ENCODE data around the gene CLK2. TPM values are rescaled to one million over a fixed set of nuclear protein-coding genes. Genes with fewer than 3 reads are reported as not detected.

The CLK2 gene
- total RNA-seq, 2 donors from 2014 or later, result 26.9 to 50.7 TPM

- H3K27ac ChIP-seq, result peak overlapping the region; percentile 86 to 91
- ATAC-seq (ENCODE audit: insufficient number of reproducible peaks, low FRiP score, low read depth) (no peak), DNase-seq (ENCODE audit: low spot score) (no peak)
- H3K4me3 ChIP-seq, result peak overlapping the region; percentile 80
- no peaks in the 10 kb centered on the region for H3K9me3 ChIP-seq
- TF ChIP-seq, protein P1, sequence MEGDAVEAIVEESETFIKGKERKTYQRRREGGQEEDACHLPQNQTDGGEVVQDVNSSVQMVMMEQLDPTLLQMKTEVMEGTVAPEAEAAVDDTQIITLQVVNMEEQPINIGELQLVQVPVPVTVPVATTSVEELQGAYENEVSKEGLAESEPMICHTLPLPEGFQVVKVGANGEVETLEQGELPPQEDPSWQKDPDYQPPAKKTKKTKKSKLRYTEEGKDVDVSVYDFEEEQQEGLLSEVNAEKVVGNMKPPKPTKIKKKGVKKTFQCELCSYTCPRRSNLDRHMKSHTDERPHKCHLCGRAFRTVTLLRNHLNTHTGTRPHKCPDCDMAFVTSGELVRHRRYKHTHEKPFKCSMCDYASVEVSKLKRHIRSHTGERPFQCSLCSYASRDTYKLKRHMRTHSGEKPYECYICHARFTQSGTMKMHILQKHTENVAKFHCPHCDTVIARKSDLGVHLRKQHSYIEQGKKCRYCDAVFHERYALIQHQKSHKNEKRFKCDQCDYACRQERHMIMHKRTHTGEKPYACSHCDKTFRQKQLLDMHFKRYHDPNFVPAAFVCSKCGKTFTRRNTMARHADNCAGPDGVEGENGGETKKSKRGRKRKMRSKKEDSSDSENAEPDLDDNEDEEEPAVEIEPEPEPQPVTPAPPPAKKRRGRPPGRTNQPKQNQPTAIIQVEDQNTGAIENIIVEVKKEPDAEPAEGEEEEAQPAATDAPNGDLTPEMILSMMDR (IDR thresholded peaks at IDR 0.05), result no peak
- H3K36me3 ChIP-seq, result no peaks in the 10 kb centered on the region
- peaks cover 10 to 25% of the 10 kb centered on the region in 2 donors for H3K4me1 ChIP-seq (ENCODE audit: control insufficient read depth in 1 of 2, low read depth in 2 of 2)
- H3K27me3 ChIP-seq (replicated peaks; ENCODE audit: insufficient read depth), result no peaks in the 10 kb centered on the region
Observed at GRCh38 chr1:155320252-155320651, 46.9 kb upstream of the CLK2 start.

- no peaks in the 10 kb centered on the region for H3K9me3 ChIP-seq
- TF ChIP-seq, protein P1 (IDR thresholded peaks at IDR 0.05), result no peak
- no peak overlapping the region for H3K4me3 ChIP-seq
- DNase-seq (ENCODE audit: low spot score), result no peak
- ATAC-seq (ENCODE audit: insufficient number of reproducible peaks, low FRiP score, low read depth), result no peak
- H3K27ac ChIP-seq, result no peak overlapping the region
- peaks cover 10 to 20% of the 10 kb centered on the region in 2 donors for H3K4me1 ChIP-seq (ENCODE audit: control insufficient read depth in 1 of 2, low read depth in 2 of 2)
- no peaks in the 10 kb centered on the region for H3K27me3 ChIP-seq (replicated peaks; ENCODE audit: insufficient read depth)
- no peaks in the 10 kb centered on the region for H3K36me3 ChIP-seq
Observed at GRCh38 chr1:155319536-155319935, 46.2 kb upstream of the CLK2 start.

DNA sequence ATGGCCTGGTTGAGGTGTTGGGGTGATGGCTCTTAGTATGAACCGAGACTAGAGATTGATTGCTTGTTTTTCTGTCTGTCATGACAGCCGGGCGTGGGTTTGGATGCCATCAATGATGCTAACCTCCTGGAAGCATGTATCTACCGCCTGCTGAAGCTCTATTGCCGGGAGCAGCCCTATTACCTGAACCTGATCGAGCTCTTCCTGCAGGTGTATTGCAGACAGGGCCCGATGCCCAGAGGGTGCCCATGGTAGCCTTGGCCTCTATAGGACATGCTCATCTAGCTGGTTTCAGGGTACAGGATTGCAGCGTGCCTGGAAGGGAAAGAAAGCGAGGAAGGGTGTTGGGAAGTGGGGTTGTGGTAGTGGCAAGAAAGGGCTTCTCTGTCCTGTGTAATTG is 44.8 kb upstream of the CLK2 start:
- DNase-seq (ENCODE audit: low spot score), result no peak
- no peaks in the 10 kb centered on the region for H3K9me3 ChIP-seq
- peaks cover 4% of the 10 kb centered on the region for H3K36me3 ChIP-seq
- H3K4me3 ChIP-seq, result no peak overlapping the region
- H3K27ac ChIP-seq, result no peak overlapping the region
- H3K27me3 ChIP-seq (replicated peaks; ENCODE audit: insufficient read depth), result no peaks in the 10 kb centered on the region
- TF ChIP-seq, protein P1 (IDR thresholded peaks at IDR 0.05), result no peak
- ATAC-seq (ENCODE audit: insufficient number of reproducible peaks, low FRiP score, low read depth), result no peak
- H3K4me1 ChIP-seq (ENCODE audit: control insufficient read depth in 1 of 2, low read depth in 2 of 2), result peaks cover 10 to 20% of the 10 kb centered on the region in 2 donors

GRCh38 chr1:155316922-155317321 is 43.6 kb upstream of the CLK2 start:
- Histone ChIP-seq H3K4me1 (ENCODE audit: control insufficient read depth in 1 of 2, low read depth in 2 of 2) (peaks cover 6 to 15% of the 10 kb centered on the region in 2 donors), H3K4me3 (no peak overlapping the region), H3K36me3 (peaks cover 4% of the 10 kb centered on the region), H3K27ac (no peak overlapping the region), H3K27me3 (replicated peaks; ENCODE audit: insufficient read depth) (no peaks in the 10 kb centered on the region), H3K9me3 (no peaks in the 10 kb centered on the region)
- DNase-seq (ENCODE audit: low spot score), result no peak
- ATAC-seq (ENCODE audit: insufficient number of reproducible peaks, low FRiP score, low read depth), result no peak
- TF ChIP-seq, protein P1 (IDR thresholded peaks at IDR 0.05), result no peak

- no peaks in the 10 kb centered on the region for H3K27me3 ChIP-seq (replicated peaks; ENCODE audit: insufficient read depth)
- H3K9me3 ChIP-seq, result no peaks in the 10 kb centered on the region
- peaks cover 4% of the 10 kb centered on the region for H3K36me3 ChIP-seq
- H3K27ac ChIP-seq, result no peak overlapping the region
- peaks cover 3 to 19% of the 10 kb centered on the region in 2 donors for H3K4me1 ChIP-seq (ENCODE audit: control insufficient read depth in 1 of 2, low read depth in 2 of 2)
- ATAC-seq (ENCODE audit: insufficient number of reproducible peaks, low FRiP score, low read depth) (no peak), DNase-seq (ENCODE audit: low spot score) (no peak)
- TF ChIP-seq, protein P1 (IDR thresholded peaks at IDR 0.05), result no peak
- no peak overlapping the region for H3K4me3 ChIP-seq
Observed at GRCh38 chr1:155313261-155313660, 40.0 kb upstream of the CLK2 start.
